ENCODE measurements around the gene LSM12.
"Not testable (repeated sequence)": the region's sequence is repeated elsewhere in the genome, so short reads cannot be mapped to it uniquely, and the experiment has no call there.

LSM12 gene

GRCh38 chr17:44007346-44008204 lies 58.9 kb downstream of the LSM12 start:
- DNase-seq (ENCODE audit: low read depth): no peak

GRCh38 chr17:44006598-44007345 lies 59.7 kb downstream of the LSM12 start:
- DNase-seq (ENCODE audit: low read depth): peak; percentile 97

GRCh38 chr17:44006272-44006597 lies 60.2 kb downstream of the LSM12 start:
- DNase-seq (ENCODE audit: low read depth): no peak

DNA sequence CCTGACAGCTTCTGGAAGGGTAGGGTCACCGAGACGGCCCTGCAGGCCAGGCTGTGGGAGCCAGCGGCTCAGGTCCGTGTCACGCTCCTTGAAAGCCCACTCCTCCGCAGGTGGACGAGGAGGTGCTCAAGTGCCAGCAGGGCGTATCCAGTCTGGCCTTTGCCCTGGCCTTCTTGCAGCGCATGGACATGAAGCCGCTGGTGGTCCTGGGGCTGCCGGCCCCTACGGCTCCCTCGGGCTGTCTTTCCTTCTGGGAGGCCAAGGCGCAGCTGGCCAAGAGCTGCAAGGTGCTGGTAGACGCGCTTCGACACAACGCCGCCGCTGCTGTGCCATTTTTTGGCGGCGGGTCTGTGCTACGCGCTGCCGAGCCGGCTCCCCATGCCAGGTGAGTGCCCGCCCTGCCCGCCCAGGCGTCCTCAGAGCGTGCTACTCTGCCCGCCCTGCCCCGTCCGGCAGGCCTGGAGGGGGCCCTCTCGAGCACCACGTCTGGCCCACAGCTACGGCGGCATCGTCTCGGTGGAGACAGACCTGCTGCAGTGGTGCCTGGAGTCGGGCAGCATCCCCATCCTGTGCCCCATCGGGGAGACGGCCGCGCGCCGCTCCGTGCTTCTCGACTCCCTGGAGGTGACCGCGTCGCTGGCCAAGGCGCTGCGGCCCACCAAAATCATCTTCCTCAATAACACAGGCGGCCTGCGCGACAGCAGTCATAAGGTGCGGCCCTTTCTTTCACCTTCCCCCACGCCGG lies 60.8 kb downstream of the LSM12 start:
- DNase-seq (ENCODE audit: low read depth): no peak

DNA sequence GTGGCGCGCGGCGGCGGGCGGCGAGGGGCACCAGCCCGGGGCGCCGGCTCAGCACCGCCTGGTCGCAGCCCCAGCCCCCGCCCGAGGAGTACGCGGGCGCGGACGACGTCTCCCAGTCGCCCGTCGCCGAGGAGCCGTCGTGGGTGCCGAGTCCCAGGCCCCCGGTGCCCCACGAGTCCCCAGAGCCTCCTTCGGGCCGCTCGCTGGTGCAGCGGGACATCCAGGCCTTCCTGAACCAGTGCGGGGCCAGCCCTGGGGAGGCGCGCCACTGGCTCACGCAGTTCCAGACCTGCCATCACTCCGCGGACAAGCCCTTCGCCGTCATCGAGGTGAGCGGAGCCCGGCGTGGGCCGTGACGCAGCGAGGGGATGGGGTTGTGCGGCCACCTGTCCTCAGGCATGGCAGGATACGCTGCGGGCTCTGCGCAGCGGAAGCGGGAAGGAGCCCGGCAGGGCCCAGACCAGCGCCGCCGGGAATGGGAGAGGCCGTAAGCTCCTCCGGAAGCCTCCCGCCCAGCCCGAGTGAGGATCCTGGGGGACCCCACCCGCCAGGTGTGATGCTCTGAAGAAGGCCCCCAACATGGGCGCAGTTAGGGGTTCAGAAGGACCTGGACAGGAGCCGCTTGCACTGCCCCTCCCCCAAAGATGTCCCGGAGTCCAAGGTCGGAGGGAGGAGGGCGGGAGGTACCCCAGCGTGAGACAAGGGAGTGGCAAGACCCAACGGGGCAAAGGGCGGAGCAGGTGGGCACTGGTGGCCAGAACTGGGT lies 61.5 kb downstream of the LSM12 start:
- DNase-seq (ENCODE audit: low read depth): no peak

DNA sequence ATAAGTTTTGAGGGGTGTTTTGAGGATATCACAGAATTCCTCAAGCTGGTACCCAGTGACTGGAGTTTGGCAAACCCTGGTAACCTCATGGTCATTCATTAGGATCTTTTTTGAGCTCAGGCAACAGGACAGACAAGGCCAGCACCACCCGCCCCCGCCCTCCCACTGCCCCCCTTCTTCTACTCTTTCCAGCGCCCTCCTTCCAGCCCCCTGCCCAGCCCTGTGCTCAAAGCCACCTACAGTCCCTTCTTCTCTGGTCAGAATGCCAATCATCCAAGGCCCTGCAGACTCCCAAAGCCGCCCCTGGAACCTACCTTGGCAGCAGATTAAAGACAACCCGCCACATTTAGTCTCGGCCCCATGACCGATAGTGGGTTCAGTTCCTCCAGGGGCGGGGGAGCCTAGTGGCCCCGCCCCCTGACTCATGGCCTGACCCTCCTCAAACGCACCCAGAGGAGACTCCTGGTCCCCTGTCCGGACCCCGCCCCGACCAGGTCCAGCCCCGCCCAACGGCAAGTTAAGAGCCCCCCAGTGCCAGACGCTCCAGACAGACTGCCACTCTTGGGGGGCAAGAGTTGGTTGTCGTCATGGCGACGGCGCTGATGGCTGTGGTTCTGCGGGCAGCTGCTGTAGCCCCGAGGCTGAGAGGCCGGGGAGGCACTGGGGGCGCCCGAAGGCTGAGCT lies 62.3 kb downstream of the LSM12 start, which contains the start of gene NAGS:
NAGS (plus strand) TSS at position 546 of the 684 bp plus-strand sequence; CDS start at position 588, 42 bp downstream.
- DNase-seq (ENCODE audit: low read depth): no peak

DNA sequence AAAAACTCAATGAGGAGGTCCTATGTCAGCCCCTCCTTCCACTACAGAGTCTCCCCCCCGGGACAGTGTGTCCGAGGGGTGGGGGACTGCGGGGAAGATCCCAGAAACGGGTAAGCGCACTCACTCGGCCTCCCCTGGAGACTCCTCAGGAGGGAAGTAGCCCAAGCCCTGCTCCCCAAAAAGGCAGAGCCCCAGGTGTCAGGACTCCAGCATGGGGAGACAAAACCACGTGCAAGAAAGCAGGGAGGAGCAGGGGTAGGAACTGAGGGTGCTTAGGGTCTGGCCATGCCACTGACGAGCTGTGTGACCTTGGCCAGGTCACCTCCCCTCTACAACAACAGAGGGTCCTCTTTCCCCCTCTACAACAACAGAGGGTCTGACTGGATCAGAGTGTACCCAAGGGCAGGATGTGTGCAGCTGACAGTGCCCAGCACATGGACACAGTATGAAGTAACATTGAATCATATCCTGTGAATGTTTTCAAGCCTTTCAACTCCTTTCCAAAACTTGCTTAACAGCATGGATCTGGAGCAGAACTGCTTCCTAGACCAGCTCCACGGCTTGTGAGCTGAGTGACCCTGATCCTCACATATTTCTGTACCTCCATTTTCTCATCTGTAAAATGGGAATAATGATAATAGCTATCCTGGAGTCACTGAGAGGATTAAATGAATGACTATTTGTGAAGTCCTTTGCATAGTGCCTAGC lies 64.2 kb downstream of the LSM12 start:
- no peak for DNase-seq (ENCODE audit: low read depth)

DNA sequence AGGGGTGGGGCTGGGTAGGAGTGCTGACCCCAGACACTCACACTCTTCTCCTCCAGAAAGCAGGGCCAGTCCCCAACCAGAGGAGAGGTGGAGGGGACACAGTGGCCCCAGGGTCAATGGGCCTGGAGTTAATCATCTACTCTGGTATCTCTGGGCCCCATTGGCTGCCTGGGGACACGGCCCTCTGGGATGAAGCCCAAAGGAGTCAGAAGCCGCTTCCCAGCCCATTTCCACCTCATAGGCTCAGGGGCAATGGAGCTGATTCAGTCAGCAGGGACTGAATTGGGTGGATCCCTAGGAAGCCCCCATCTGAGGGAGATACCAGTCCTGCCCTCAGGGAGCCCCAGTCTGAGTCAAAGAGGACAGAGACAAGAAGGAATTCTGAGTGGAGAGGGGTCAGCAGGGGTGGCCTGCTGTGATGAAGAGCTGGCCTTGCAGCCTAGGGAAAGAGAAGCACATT lies 65.0 kb downstream of the LSM12 start:
- no peak for DNase-seq (ENCODE audit: low read depth)

- DNase-seq (ENCODE audit: low read depth): no peak
These were observed 65.5 kb downstream of the LSM12 start for GRCh38 chr17:44000871-44001460.

DNA sequence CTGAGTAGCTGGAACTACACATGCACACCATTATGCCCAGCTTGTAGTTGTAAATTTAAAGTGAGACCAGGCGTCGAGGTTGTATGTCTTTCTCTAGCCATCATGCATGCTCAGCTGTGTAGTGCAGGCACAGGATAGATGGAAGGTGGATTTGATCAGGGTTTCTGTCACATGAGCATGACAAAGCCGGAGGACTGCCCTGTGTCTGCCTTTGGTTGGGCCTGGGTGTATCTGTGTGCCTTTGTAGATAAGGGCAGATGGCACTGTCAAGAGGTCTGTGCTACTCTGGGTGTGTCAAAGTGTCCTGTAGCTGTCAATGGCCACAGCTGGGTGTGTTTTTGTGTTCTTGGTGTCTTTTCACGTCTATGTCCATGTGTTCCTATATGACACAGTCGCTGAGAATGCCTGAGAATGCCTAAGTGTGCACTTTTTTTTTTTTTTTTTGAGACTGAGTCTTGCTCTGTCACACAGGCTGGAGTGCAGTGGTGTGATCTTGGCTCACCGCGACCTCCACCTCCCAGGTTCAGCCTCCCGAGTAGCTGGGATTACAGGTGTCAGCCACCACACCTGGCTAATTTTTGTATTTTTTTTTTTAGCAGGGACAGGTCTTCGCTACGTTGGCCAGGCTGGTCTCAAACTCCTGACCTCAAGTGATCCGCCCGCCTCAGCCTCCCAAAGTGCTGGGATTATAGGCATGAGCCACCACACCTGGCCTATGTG lies 66.2 kb downstream of the LSM12 start:
- no peak for DNase-seq (ENCODE audit: low read depth)

GRCh38 chr17:43999024-43999423 lies 67.4 kb downstream of the LSM12 start:
- no peak for DNase-seq (ENCODE audit: low read depth)

DNA sequence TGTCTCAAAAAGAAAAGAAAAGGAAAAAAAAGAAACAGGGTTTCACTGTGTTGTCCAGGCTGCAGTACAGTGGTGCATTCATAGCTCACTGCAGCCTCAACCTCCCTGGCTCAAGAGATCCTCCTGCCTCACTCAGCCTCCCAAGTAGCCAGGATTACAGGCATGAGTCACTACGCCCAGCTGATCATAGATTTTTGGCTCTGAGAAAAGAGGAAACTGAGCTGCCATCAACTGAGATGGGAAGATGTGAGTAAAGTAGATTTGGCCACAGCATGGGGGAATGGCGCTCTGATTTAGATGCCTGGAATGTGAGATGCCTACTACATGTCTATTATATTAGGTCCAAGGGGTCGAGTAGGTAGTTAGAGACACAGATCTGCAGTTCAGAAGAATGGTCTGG lies 67.9 kb downstream of the LSM12 start:
- no peak for DNase-seq (ENCODE audit: low read depth)

DNA sequence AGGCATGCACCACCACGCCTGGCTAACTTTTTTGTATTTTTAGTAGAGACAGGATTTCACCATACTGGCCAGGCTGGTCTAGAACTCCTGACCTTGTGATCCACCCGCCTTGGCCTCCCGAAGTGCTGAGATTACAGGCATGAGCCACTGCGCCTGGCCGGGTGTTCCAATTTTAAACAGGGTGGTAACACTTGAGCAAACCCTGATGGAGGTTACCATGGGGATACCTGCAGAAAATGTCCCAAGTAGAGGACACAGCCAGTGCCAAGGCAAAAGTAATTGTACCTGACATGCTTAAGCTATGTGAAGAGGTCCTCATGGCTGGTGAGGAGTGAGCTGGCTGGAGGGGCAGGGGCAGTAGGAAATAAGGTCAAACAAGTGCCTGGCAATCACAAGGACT lies 69.3 kb downstream of the LSM12 start:
- not testable (repeated sequence) for DNase-seq (ENCODE audit: low read depth)

GRCh38 chr17:43995150-43995471 lies 71.4 kb downstream of the LSM12 start:
- DNase-seq (ENCODE audit: low read depth): no peak

DNA sequence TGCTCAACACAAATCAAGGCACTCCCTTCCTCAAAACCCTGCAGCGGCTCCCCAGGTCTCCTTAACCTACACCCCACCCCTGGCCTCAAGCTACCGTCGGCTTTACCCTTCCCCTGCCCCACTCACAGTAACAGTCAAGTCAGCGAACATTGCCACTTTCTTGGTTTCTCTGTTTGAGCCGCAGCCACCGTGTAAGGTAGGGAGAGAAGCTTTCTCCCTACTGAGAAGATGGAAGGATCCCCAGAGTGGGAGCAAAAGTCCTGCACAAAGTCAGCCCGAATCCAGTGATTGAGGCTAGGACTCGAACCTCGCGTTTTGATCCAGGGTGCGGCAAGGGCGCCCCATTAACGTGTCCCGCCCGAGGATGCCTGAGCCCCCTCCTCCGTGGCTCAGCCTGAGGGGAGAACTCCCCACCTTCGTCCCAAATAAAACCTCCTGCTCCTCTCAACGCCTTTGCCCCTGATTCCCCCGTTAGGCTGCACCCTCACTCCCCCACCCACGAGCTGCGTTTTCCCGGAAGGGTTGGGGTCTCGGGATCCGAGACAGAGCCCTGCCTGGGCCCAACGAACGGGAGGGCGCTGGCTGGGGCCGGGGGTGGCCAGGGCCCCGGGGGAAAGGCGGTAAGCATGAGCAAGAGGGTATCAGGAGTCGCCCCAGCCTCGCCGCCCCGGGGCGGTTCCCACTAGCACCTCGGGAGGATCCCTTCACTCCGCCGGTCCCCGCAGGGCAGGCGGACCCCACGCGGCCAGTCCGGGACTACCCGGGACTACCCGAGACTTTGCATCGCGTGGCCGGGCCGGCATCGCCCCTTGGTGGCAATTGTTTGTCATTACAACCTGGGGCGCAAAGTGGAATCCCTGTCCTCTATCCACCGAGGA lies 72.0 kb downstream of the LSM12 start:
- DNase-seq (ENCODE audit: low read depth): peak; percentile 38

GRCh38 chr17:43992641-43993040 lies 73.8 kb downstream of the LSM12 start:
- no peak for DNase-seq (ENCODE audit: low read depth)

- DNase-seq (ENCODE audit: low read depth): no peak
These were observed 78.2 kb downstream of the LSM12 start for GRCh38 chr17:43988301-43988700.

All from stimulated activated CD8-positive, alpha-beta memory T cell treated with anti-CD3 and anti-CD28 coated beads, Interleukin-7, amount 100 ng/mL, for 24 hours (primary cell).